ENCODE results near the gene TLR7.

DNA sequence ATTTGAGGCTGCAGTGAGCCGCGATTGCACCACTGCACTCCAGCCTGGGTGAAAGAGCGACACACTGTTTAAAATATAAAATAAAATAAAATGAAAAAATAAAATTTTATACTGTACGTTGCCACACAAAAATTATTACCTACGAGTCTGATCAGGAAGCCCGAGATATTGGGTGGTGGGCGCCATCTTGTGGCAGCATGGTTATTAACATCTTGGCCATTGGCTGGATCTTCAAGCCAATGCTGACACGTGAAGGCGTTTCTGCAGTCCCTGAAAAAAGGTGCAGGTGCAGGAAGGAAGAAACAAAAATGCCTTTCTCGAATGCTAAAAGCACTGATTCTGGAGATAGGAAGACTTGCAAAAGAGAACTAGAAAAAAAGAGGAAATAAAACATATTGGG is 34.6 kb downstream of the TLR7 start:
- TF ChIP-seq, protein P1, sequence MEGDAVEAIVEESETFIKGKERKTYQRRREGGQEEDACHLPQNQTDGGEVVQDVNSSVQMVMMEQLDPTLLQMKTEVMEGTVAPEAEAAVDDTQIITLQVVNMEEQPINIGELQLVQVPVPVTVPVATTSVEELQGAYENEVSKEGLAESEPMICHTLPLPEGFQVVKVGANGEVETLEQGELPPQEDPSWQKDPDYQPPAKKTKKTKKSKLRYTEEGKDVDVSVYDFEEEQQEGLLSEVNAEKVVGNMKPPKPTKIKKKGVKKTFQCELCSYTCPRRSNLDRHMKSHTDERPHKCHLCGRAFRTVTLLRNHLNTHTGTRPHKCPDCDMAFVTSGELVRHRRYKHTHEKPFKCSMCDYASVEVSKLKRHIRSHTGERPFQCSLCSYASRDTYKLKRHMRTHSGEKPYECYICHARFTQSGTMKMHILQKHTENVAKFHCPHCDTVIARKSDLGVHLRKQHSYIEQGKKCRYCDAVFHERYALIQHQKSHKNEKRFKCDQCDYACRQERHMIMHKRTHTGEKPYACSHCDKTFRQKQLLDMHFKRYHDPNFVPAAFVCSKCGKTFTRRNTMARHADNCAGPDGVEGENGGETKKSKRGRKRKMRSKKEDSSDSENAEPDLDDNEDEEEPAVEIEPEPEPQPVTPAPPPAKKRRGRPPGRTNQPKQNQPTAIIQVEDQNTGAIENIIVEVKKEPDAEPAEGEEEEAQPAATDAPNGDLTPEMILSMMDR (IDR thresholded peaks at IDR 0.05; ENCODE audit: insufficient read depth, low read length), result peak; percentile 36
- TF ChIP-seq, protein P2, sequence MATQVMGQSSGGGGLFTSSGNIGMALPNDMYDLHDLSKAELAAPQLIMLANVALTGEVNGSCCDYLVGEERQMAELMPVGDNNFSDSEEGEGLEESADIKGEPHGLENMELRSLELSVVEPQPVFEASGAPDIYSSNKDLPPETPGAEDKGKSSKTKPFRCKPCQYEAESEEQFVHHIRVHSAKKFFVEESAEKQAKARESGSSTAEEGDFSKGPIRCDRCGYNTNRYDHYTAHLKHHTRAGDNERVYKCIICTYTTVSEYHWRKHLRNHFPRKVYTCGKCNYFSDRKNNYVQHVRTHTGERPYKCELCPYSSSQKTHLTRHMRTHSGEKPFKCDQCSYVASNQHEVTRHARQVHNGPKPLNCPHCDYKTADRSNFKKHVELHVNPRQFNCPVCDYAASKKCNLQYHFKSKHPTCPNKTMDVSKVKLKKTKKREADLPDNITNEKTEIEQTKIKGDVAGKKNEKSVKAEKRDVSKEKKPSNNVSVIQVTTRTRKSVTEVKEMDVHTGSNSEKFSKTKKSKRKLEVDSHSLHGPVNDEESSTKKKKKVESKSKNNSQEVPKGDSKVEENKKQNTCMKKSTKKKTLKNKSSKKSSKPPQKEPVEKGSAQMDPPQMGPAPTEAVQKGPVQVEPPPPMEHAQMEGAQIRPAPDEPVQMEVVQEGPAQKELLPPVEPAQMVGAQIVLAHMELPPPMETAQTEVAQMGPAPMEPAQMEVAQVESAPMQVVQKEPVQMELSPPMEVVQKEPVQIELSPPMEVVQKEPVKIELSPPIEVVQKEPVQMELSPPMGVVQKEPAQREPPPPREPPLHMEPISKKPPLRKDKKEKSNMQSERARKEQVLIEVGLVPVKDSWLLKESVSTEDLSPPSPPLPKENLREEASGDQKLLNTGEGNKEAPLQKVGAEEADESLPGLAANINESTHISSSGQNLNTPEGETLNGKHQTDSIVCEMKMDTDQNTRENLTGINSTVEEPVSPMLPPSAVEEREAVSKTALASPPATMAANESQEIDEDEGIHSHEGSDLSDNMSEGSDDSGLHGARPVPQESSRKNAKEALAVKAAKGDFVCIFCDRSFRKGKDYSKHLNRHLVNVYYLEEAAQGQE (IDR thresholded peaks at IDR 0.05; ENCODE audit: insufficient replicate concordance, low read depth), result no peak
- no peak for TF ChIP-seq GABPA (IDR thresholded peaks at IDR 0.05; ENCODE audit: low read depth)

Measured in HL-60 (cell line).